MM.1S (cell line): ENCODE results near the gene XRCC6.
A peak's percentile ranks its signal among the peaks of the same experiment; 100 is the strongest.

Experiments used
- DNase-seq: peaks from one replicate; pipeline ENCODE4 v3.0.0-alpha.2; 2015
- H2AFZ ChIP-seq: fragments of 300-600 bp; sonication (generic); 2 replicates; pipeline ENCODE4 v1.6.0; 2016; ENCODE audit warnings: antibody characterized with exemption, low read length
- H3F3A ChIP-seq: fragments of 300-600 bp; sonication (generic); 2 replicates; pipeline ENCODE4 v1.6.1; 2016; ENCODE audit warnings: mild to moderate bottlenecking, antibody characterized with exemption, low read length, moderate library complexity, mixed read lengths; ENCODE audit not compliant: insufficient read depth
- H3K27ac ChIP-seq: fragments of 300-600 bp; sonication (generic); 2 replicates; pipeline ENCODE4 v1.5.1; 2016; ENCODE audit warnings: mild to moderate bottlenecking, low read length
- H3K27me3 ChIP-seq: fragments of 300-600 bp; sonication (generic); replicated peaks from 2 replicates; pipeline ENCODE4 v1.6.0; 2016; ENCODE audit warnings: low read length; ENCODE audit not compliant: insufficient read depth
- H3K36me3 ChIP-seq: fragments of 300-600 bp; sonication (generic); replicated peaks from 2 replicates; pipeline ENCODE4 v1.6.1; 2016; ENCODE audit warnings: mild to moderate bottlenecking, low read length, mixed read lengths; ENCODE audit not compliant: insufficient read depth
- H3K4me1 ChIP-seq: fragments of 300-600 bp; sonication (generic); 2 replicates; pipeline ENCODE4 v1.6.1; 2016; ENCODE audit warnings: low read length, mixed read lengths
- H3K4me2 ChIP-seq: fragments of 300-600 bp; sonication (generic); 2 replicates; pipeline ENCODE4 v1.6.0; 2016; ENCODE audit warnings: low read depth, low read length
- H3K4me3 ChIP-seq: fragments of 300-600 bp; sonication (generic); 2 replicates; pipeline ENCODE4 v1.5.1; 2016; ENCODE audit warnings: low read length, mixed read lengths
- H3K79me2 ChIP-seq: fragments of 300-600 bp; sonication (generic); 2 replicates; pipeline ENCODE4 v1.6.1; 2016; ENCODE audit warnings: mixed run types, low read length, mixed read lengths
- H3K9ac ChIP-seq: fragments of 300-600 bp; sonication (generic); 2 replicates; pipeline ENCODE4 v1.6.1; 2016; ENCODE audit warnings: low read length, mixed read lengths
- H3K9me2 ChIP-seq: fragments of 300-600 bp; sonication (generic); replicated peaks from 2 replicates; pipeline ENCODE4 v1.6.1; 2016; ENCODE audit warnings: mild to moderate bottlenecking, low read length, mixed read lengths; ENCODE audit not compliant: insufficient read depth
- H3K9me3 ChIP-seq: fragments of 300-600 bp; sonication (generic); replicated peaks from 2 replicates; pipeline ENCODE4 v1.6.1; 2016; ENCODE audit warnings: mild to moderate bottlenecking, low read length, mixed read lengths; ENCODE audit not compliant: insufficient read depth
- H4K20me1 ChIP-seq: fragments of 300-600 bp; sonication (generic); 2 replicates; pipeline ENCODE4 v1.6.1; 2016; ENCODE audit warnings: mild to moderate bottlenecking, low read length, moderate library complexity, mixed read lengths; ENCODE audit not compliant: insufficient read depth
- CTCF ChIP-seq: fragments of 300-600 bp; sonication (generic); IDR thresholded peaks from 2 replicates; pipeline ENCODE4 v1.5.1; 2016; ENCODE audit warnings: antibody characterized with exemption, low read length, mixed read lengths
- EZH2 ChIP-seq: fragments of 300-600 bp; sonication (generic); optimal IDR thresholded peaks from 2 replicates; pipeline ENCODE3; 2017; ENCODE audit warnings: low read depth, mild to moderate bottlenecking, antibody characterized with exemption, low read length, mixed read lengths
- EZH2phosphoT487 ChIP-seq: fragments of 300-600 bp; sonication (generic); IDR thresholded peaks from 2 replicates; pipeline ENCODE4 v1.6.1; 2018; ENCODE audit warnings: antibody characterized with exemption, low read length

The XRCC6 gene

DNA sequence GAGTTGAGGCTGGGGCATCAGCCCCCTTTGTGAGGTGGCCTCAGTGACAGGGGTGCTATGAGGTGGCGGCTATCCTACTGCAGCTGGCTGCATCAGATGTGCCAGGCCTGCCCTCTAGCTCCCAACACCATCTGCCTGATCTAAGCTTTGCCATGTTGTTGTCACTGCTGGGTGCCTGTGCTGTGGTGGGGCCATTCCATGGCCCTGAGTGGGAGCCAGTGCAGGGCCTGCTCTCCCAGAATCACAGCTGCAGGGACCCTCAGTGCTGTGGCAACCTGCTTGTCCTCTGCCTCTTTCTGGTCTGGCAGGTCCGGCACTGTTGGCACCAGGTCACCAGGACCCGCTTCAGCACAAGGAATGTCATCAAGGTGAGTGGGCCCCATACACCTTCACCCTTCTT lies 69.4 kb downstream of the XRCC6 start:
- Histone ChIP-seq H3F3A (peaks cover 13% of the 10 kb centered on the region), H3K79me2 (peaks cover 31% of the 10 kb centered on the region), H3K4me3 (no peak overlapping the region), H3K4me1 (0 out of 2 replicates have a peak, but pooled peaks cover 7% of the 10 kb centered on the region), H3K9me2 (no peaks in the 10 kb centered on the region), H2AFZ (no peak overlapping the region), H3K9me3 (no peaks in the 10 kb centered on the region), H4K20me1 (no peaks in the 10 kb centered on the region), H3K27ac (no peak overlapping the region), H3K9ac (no peak overlapping the region), H3K36me3 (no peaks in the 10 kb centered on the region), H3K4me2 (no peak overlapping the region), H3K27me3 (no peaks in the 10 kb centered on the region)
- DNase-seq = no peak
- no peak for TF ChIP-seq CTCF
- TF ChIP-seq EZH2phosphoT487 = no peak
- TF ChIP-seq EZH2 = no peak

DNA sequence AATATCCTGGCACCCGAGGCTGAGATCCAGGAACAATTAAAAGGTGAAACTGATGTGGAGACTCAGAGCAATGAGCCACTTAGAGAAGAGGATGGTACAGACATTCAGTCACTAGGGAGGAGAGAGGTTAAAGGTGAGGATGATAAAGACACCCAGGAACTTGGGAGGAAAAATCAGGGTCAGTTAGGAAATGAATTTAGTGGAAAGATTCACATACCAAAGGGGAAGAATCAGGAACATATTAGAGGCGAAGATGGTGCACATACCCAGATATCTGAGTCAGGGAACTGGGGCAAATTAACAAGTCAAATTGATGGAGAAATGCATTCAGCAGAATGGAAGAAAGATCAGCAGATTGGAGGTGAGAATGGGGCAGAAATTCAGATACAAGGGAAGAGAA lies 74.1 kb downstream of the XRCC6 start:
- no peaks in the 10 kb centered on the region for H4K20me1 ChIP-seq
- 0 out of 2 replicates have a peak, but pooled peaks cover under 1% of the 10 kb centered on the region for H3F3A ChIP-seq
- no peak overlapping the region for H3K4me2 ChIP-seq
- no peak overlapping the region for H3K9ac ChIP-seq
- H3K27ac ChIP-seq = no peak overlapping the region
- no peaks in the 10 kb centered on the region for H3K9me2 ChIP-seq
- TF ChIP-seq EZH2 = no peak
- TF ChIP-seq EZH2phosphoT487 = no peak
- TF ChIP-seq CTCF = no peak
- H3K36me3 ChIP-seq = no peaks in the 10 kb centered on the region
- no peak overlapping the region for H2AFZ ChIP-seq
- no peak overlapping the region for H3K4me3 ChIP-seq
- H3K4me1 ChIP-seq = peaks cover 4% of the 10 kb centered on the region
- DNase-seq = no peak
- no peaks in the 10 kb centered on the region for H3K27me3 ChIP-seq
- no peaks in the 10 kb centered on the region for H3K9me3 ChIP-seq
- H3K79me2 ChIP-seq = no peaks in the 10 kb centered on the region

DNA sequence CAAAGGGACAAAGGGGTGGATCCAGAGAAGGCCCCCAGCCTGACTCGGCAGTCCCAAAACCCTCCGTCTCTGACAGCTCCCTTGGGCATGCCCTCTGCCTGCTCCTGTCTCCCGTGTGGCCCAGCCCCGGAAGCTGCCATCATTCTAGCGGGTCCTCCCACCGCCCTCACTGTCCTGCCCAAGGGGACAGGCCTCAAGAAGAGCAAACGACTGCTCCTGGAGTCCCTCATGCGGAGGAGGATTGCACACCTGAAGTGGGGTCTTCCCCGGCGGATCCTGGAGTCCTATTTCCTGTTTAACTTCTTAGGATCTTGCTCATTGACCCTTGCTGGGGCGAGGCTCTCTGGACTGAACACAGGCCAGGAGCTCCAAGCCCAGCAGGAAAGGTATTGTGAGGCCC lies 75.6 kb downstream of the XRCC6 start:
- H2AFZ ChIP-seq = peak overlapping the region; percentile 68
- H3K27me3 ChIP-seq = no peaks in the 10 kb centered on the region
- no peaks in the 10 kb centered on the region for H3K9me2 ChIP-seq
- H4K20me1 ChIP-seq = no peaks in the 10 kb centered on the region
- no peak overlapping the region for H3K27ac ChIP-seq
- H3K9ac ChIP-seq = peak overlapping the region; percentile 16; the same call in 1 of the 2 replicates
- no peaks in the 10 kb centered on the region for H3F3A ChIP-seq
- H3K4me3 ChIP-seq = no peak overlapping the region
- DNase-seq = no peak
- peak overlapping the region; percentile 53; the same call in 1 of the 2 replicates for H3K4me2 ChIP-seq
- H3K79me2 ChIP-seq = no peaks in the 10 kb centered on the region
- H3K36me3 ChIP-seq = no peaks in the 10 kb centered on the region
- H3K4me1 ChIP-seq = peaks cover 4% of the 10 kb centered on the region
- no peak for TF ChIP-seq EZH2
- TF ChIP-seq EZH2phosphoT487 = no peak
- TF ChIP-seq CTCF = no peak
- no peaks in the 10 kb centered on the region for H3K9me3 ChIP-seq
